Gastrocnemius medialis (tissue), 4 donors: Measurements from ENCODE around the gene BOLA2B. TPM values are rescaled to one million over a fixed set of nuclear protein-coding genes. Genes with fewer than 3 reads are reported as not detected.
"Not testable (repeated sequence)": the region's sequence is repeated elsewhere in the genome, so short reads cannot be mapped to it uniquely, and the experiment has no call there.

ENCODE experiments used
- ATAC-seq, 2 donors: fragments of 150-250 bp; one replicate each; pipeline ENCODE4 v1.9.1; 2016
- DNase-seq, 2 donors: peaks; one replicate each; pipeline ENCODE4 v3.0.0-alpha.2; 2019
- H3K27ac ChIP-seq, 4 donors: fragments of 200-600 bp; sonication (generic); 1 replicate in 1 of 4; 2 replicates in 3 of 4; pipeline ENCODE4 v1.5.1; 2016 to 2018; ENCODE audit warnings: mild to moderate bottlenecking in 2 of 4, moderate library complexity in 1 of 4
- H3K27me3 ChIP-seq, 3 donors: fragments of 200-600 bp; sonication (generic) in 2 of 3; 1 replicate in 1 of 3; 2 replicates in 2 of 3; pipeline versions ENCODE4 v1.5.1 to v1.6.0; 2016 to 2019; ENCODE audit warnings: mild to moderate bottlenecking in 1 of 3, moderate library complexity in 1 of 3
- H3K36me3 ChIP-seq, 2 donors: fragments of 200-600 bp; sonication (generic) in 1 of 2; one replicate each; pipeline ENCODE4 v1.5.1; 2017 to 2018
- H3K4me1 ChIP-seq, 2 donors: fragments of 200-600 bp; sonication (generic) in 1 of 2; one replicate each; pipeline ENCODE4 v1.5.1; 2016 to 2017; ENCODE audit warnings: mild to moderate bottlenecking in 2 of 2
- H3K4me3 ChIP-seq, 4 donors: fragments of 200-600 bp; sonication (generic) in 3 of 4; 1 replicate in 1 of 4; 2 replicates in 3 of 4; pipeline ENCODE4 v1.5.1; 2016 to 2019; ENCODE audit warnings: mild to moderate bottlenecking in 2 of 4
- H3K9me3 ChIP-seq, 3 donors: fragments of 200-600 bp; sonication (generic) in 2 of 3; 1 replicate in 1 of 3; 2 replicates in 2 of 3; pipeline ENCODE4 v1.5.1; 2016 to 2019
- POLR2A ChIP-seq, 2 donors: fragments of 450-650 bp; IDR thresholded peaks; one replicate each; pipeline ENCODE4 v1.6.1; 2017; ENCODE audit warnings: antibody characterized with exemption in 2 of 2, mild to moderate bottlenecking in 2 of 2, moderate library complexity in 2 of 2
- in situ Hi-C, 4 donors: fragments of 200-750 bp; cut with MboI; loops; one replicate each; pipeline versions ENCODE4 v1.15.0 to v1.8.0; 2017; ENCODE audit warnings: low sequenced_read_pairs in 4 of 4
- intact Hi-C: fragments of 100-400 bp; cut with DNase I; formaldehyde crosslinking; loops from one replicate; pipeline ENCODE4 v1.15.1; 2023; ENCODE audit warnings: low total_unique reads
- total RNA-seq, 4 donors: library from RNA; depleted of rRNA; stranded (reverse); fragments of >200 nt; gene quantifications; one replicate each; pipeline versions ENCODE4 v1.1.0 to v1.2.3, GENCODE V29; 2016
- TF ChIP-seq, protein P1 (sequence below), 5 experiments: fragments of 450-650 bp in 3 of 5; fragments of 200-600 bp in 2 of 5; sonication (generic) in 2 of 5; IDR thresholded peaks in 4 of 5; conservative IDR thresholded peaks in 1 of 5; 1 replicate in 4 of 5; 2 replicates in 1 of 5; pipeline ENCODE4 v1.5.1; 2016 to 2019; ENCODE audit warnings: antibody characterized with exemption in 5 of 5, mild to moderate bottlenecking in 3 of 5, moderate library complexity in 3 of 5

Gene BOLA2B
- total RNA-seq, 4 donors from 2014 or later: 96.7 to 228 (median 140) TPM

DNA sequence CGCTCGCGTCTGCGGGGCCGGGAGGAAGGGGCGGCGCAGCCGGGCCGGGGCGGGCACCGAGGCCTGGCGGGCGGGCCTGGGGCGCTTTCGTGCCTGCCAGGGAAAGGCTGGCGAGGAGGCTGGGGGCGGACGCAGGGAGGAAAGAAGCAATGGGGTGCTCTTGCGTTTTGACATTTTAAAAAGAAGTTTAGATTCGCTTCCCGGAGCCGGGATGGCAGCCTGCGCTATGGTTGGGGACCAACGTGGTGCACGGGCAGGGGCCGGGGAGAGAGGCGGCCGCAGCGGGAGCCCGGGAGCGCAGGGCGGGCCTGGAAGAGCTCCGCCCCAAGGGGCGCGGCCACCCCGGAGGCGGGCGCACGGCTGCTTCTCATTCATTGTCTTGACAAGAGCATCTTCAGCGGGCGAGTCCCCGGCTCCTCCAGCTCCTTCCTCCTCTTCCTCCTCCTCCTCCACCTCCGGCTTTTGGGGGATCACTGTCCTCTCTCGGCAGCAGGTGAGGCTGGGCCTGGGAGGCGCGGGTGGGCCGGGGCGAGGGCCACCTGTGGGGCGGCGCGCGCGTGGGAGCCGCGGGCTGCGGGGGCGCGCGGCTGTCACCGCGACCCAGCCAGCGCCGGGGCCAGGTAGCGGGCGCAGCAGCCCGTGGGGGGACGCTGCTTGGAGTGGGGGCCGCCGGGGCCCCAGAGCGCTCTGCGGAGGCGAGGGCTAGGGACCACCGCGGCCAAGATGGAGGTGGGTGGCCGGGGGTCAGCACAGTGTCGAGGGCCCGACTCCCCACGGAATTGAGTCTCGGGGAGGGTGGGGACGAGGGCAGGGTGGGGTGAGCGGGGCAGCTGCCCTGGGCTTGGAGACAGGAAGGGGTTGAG lies 10.0 kb downstream of the BOLA2B start, which contains the start of gene CORO1A:
CORO1A (plus strand) TSS at position 370 of the 863 bp plus-strand sequence. CDS start 1,608 bp downstream, outside the sequence.
- in situ Hi-C loops (loop anchor here in 1 of 4 donors (10.0 kb wide), 2 partner anchors 79 to 139 kb away; no protein-coding TSS in a partner anchor), intact Hi-C loops (no loop called here)
- peak within 1 kb of the TSS; percentile 55 to 74 (median 59) for H3K4me3 ChIP-seq
- peak; percentile 9 to 23 for TF ChIP-seq POLR2A (IDR thresholded peaks at IDR 0.05)
- TF ChIP-seq, protein P1, sequence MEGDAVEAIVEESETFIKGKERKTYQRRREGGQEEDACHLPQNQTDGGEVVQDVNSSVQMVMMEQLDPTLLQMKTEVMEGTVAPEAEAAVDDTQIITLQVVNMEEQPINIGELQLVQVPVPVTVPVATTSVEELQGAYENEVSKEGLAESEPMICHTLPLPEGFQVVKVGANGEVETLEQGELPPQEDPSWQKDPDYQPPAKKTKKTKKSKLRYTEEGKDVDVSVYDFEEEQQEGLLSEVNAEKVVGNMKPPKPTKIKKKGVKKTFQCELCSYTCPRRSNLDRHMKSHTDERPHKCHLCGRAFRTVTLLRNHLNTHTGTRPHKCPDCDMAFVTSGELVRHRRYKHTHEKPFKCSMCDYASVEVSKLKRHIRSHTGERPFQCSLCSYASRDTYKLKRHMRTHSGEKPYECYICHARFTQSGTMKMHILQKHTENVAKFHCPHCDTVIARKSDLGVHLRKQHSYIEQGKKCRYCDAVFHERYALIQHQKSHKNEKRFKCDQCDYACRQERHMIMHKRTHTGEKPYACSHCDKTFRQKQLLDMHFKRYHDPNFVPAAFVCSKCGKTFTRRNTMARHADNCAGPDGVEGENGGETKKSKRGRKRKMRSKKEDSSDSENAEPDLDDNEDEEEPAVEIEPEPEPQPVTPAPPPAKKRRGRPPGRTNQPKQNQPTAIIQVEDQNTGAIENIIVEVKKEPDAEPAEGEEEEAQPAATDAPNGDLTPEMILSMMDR (IDR thresholded peaks at IDR 0.05 in 4 of 5, conservative IDR thresholded peaks at IDR 0.05 in 1 of 5): no peak
- H3K27ac ChIP-seq: peak within 1 kb of the TSS; percentile 45 to 75 (median 58)
- DNase-seq: peak; percentile 72 to 75
- H3K36me3 ChIP-seq: no peaks in the 10 kb centered on the region
- no peaks in the 10 kb centered on the region for H3K27me3 ChIP-seq
- ATAC-seq: peak; percentile 83 to 88
- H3K9me3 ChIP-seq: no peaks in the 10 kb centered on the region
- H3K4me1 ChIP-seq: peaks cover 3 to 7% of the 10 kb centered on the region in 2 donors

DNA sequence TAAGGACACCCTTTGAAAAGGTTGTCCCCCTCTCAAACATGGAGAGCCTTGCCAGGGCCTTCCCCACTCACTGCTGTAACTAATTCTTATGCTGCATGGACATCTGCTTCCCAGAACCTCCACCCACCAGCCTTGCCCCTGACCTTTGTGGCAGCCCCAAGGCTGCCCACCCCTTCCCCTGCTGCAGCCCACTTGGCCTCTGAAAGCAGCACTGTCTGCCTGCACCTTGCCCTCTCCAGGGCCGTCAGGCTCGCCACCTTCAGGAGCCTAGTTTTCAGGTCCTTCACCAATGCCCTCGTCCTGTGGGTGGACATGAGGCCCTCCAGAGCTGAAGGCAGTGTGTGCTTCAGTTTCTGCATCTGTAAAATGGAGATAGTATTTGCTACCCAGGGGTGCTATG lies 12.7 kb downstream of the BOLA2B start:
- in situ Hi-C loops: loop anchor here in 1 of 4 donors (10.0 kb wide), 2 partner anchors 76 to 136 kb away; no protein-coding TSS in a partner anchor
- H3K27ac ChIP-seq: no peak overlapping the region
- ATAC-seq: no peak
- peaks cover 3 to 7% of the 10 kb centered on the region in 2 donors for H3K4me1 ChIP-seq
- H3K4me3 ChIP-seq: no peak overlapping the region
- intact Hi-C loops: no loop called here
- no peaks in the 10 kb centered on the region for H3K36me3 ChIP-seq
- DNase-seq: no peak
- TF ChIP-seq, protein P1 (IDR thresholded peaks at IDR 0.05 in 4 of 5, conservative IDR thresholded peaks at IDR 0.05 in 1 of 5): no peak
- no peak for TF ChIP-seq POLR2A (IDR thresholded peaks at IDR 0.05)
- no peaks in the 10 kb centered on the region for H3K9me3 ChIP-seq
- H3K27me3 ChIP-seq: no peaks in the 10 kb centered on the region

DNA sequence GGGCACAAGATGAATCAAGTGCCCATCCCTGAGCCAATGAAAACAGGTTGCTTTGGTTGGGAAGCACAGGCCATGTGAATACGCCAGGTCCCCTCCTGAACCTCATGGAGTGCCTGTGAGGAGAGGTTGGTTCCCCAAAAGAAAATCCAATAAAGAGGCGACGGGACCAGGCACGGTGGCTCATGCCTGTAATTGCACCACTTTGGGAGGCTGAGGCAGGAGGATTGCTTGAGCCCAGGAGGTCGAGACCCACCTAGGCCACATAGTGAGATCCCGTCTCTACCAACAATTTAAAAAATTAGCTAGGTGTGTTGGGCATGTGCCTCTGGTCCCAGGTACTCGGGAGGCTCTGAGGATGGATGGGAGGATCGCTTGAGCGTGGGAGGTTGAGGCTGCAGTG lies 13.5 kb downstream of the BOLA2B start:
- in situ Hi-C loops (loop anchor here in 1 of 4 donors (10.0 kb wide), 2 partner anchors 75 to 135 kb away; no protein-coding TSS in a partner anchor), intact Hi-C loops (no loop called here)
- TF ChIP-seq POLR2A (IDR thresholded peaks at IDR 0.05): no peak
- TF ChIP-seq, protein P1 (IDR thresholded peaks at IDR 0.05 in 4 of 5, conservative IDR thresholded peaks at IDR 0.05 in 1 of 5): no peak

DNA sequence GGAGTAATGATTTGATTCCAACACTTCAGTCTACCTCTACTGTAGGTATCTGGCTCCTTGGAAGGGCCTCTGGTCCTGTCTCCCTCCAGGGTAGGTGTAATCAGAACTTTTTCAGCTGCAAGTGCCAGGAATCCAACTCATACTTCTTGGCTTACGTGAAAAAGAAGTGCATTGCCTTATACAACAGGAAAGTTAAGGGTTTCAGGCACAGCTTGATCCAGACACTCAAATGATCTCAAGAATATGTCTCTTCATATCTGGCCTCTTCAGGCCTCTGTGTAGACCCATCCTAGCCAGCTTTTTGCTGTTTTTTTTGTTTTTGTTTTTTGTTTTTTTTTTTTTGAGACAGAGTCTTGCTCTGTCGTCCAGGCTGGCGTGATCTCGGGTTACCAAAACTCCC lies 14.3 kb downstream of the BOLA2B start:
- Histone ChIP-seq H3K9me3 (no peaks in the 10 kb centered on the region), H3K4me1 (peaks cover 3 to 5% of the 10 kb centered on the region in 2 donors), H3K27me3 (no peaks in the 10 kb centered on the region), H3K36me3 (no peaks in the 10 kb centered on the region), H3K4me3 (no peak overlapping the region), H3K27ac (no peak overlapping the region)
- TF ChIP-seq, protein P1 (IDR thresholded peaks at IDR 0.05 in 4 of 5, conservative IDR thresholded peaks at IDR 0.05 in 1 of 5): no peak
- intact Hi-C loops: no loop called here
- no peak for DNase-seq
- in situ Hi-C loops: no loop called here
- ATAC-seq: no peak

More for the DNA sequence above, 13.5 kb downstream of the BOLA2B start:
- H3K27ac ChIP-seq: no peak overlapping the region
- H3K27me3 ChIP-seq: no peaks in the 10 kb centered on the region
- no peak overlapping the region for H3K4me3 ChIP-seq
- no peaks in the 10 kb centered on the region for H3K36me3 ChIP-seq
- H3K9me3 ChIP-seq: no peaks in the 10 kb centered on the region
- ATAC-seq (no peak), DNase-seq (no peak)
- peaks cover 3 to 7% of the 10 kb centered on the region in 2 donors for H3K4me1 ChIP-seq

DNA sequence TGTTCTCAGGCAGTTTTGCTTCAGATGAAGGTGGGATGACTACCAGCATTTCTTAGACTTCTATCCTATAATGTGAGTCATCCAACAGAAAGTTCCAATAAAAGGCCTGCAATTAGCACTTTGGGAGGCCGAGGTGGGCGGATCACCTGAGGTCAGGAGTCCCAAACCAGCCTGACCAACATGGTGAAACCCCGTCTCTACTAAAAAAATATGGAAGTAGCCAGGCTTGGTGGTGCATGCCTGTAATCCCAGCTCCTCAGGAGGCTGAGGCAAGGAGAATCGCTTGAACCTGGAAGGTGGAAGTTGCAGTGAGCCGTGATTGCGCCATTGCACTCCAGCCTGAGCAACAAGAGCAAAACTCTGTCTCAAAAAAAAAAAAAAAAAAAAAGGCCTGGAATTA lies 16.6 kb downstream of the BOLA2B start:
- H3K4me1 ChIP-seq, H3K27ac ChIP-seq, H3K27me3 ChIP-seq, DNase-seq, intact Hi-C loops, H3K9me3 ChIP-seq, in situ Hi-C loops, H3K36me3 ChIP-seq, ATAC-seq, H3K4me3 ChIP-seq: not testable (repeated sequence)
